SHP77 treated with DMSO at 0.1 percent for 48 hours (cell line): ENCODE data around the gene ADPRHL1.
"Not testable (repeated sequence)": the region's sequence is repeated elsewhere in the genome, so short reads cannot be mapped to it uniquely, and the experiment has no call there.

Experiments
- DNase-seq: peaks from one replicate; lab custom pipeline; 2025; lab: John Stamatoyannopoulos, UW

ADPRHL1 gene

DNA sequence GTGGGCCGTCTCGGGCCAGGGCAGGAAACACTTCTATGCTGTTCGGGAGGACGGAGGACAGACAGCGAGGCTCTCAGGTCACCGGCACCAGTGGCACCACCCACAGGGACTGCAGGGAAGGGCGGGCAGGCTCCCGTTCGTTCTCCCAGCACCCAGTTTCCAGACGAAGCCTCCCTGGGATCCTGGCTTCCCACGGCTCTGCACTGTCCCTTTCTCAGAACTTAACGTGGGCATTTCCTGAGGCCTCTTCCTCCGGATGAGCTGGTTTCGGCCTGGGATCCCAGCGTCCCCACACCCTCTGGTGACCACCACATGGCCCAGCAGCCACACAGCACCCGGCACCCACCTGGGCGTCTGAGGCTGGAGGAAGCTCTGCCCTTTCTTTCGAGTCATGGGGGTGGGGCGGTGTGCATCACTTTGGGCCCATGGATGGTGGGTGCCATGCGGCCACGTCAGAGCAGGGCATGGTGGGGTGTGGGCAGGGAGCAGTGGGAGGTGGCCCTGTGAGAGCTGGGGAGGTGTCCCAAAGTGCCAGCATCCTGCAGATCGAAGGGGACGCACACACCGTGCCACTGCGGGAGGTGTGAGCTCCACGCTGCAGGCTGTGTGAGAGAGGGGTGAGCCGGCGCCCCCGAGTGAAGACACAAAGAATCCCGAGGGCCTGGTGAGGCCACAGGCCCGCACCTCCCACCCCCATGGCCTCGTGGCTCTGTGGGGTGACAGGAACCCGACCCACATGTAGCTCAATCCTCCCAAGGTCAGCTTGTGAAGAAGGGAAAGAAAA is 50.6 kb downstream of the ADPRHL1 start:
- no peak for DNase-seq

DNA sequence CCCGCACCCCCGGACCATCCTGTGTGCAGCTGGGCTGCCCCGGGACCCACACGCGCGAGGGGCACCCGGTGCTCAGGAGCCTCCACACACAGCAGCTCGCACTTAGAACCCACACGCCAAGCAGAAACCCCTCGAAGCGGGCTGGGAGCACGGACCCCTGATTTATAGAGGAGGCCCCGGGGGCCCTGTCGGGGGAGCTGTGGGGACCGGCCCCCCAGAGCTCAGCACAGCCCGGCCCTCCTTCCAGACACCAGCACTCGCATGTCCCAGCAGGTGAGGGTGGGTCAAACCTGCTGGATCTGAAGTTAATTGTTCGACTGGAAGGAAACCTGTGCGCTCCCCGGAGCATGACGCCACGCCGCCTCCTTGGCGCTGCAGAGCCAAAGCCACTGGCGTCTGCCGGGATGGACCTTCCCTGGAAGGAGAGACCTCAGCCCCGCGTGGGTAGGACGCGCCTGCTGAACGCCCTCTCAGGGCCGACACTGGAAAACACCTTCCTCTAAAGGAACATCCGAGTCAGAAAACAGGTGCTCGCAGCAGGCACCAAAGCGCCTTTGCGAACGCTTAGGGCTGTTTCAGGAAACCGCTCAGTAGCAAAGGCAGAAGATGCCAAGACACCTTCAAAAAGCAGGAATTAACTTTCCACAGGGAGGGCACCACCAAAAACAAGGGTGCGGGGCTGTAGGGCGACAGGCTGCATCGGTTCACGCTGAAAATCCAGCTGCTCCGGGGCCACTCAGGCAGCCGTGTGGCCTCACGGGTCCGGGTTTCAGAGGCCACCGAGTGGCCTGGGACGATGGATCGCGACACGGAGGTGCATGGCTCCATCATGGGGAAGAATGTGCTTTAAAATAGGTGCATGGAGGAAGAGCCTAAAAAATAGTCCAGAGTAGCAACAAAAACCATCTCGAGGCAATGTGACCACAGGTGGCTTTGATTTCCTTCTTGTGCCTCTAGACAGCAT is 51.6 kb downstream of the ADPRHL1 start:
- DNase-seq = no peak

- DNase-seq = peak; percentile 59
Measured at GRCh38 chr13:113400621-113401451, 52.5 kb downstream of the ADPRHL1 start.

GRCh38 chr13:113399755-113400149 is 53.5 kb downstream of the ADPRHL1 start:
- DNase-seq = no peak

GRCh38 chr13:113398963-113399754 is 54.1 kb downstream of the ADPRHL1 start:
- DNase-seq = no peak

DNA sequence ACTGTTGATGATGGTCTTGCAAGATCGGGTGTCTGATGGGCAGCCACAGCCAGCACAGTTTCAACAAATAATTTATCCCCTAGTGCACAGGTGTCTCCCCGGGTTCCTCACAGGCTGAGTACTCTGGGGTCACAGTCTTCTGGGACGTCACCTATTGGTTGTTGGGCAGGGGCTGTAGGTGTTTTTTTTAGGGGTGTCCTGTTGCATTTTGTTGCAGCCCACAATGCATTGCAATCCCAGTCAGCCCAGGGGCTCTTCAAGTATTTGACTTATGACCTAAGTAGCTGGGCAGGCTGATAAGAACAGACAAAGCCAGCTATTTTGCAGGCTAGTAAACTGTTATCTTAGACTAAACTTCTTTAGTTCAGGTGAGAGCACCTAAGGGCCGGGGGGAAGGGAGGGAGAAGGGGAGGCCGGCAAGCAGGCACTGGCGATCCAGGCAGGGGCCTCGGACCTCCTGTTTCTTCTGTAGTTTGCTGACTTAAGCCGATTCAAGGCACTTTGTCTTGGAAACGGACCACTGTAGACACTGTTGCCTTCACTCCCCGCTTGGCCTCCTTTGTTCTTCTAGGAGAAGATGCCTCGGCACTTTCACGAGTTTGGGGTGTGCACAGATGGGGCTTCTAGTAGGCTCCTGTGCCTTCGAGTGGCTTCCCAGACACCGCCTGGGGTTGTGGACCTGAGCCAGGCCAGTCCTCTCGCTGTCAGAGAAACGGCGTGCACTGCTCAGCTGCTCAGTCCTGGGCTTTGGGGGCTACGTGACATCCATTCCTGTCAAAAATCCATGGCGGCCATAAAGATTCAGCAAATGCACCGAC is 55.5 kb downstream of the ADPRHL1 start:
- no peak for DNase-seq

DNA sequence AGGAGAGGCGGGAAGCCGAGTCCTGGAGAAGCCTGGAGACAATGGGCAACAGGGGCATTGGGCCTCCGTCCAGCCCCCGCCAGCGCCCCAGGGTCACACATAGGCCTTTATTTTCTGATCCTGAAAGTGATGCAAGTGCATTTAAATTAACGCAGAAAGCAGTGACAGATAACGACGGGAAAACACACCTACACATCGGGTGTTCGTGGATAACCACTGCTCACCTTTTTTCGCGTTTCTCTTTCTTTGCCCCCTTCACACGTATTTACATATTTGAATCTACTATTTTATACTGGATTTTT is 59.0 kb downstream of the ADPRHL1 start:
- no peak for DNase-seq

DNA sequence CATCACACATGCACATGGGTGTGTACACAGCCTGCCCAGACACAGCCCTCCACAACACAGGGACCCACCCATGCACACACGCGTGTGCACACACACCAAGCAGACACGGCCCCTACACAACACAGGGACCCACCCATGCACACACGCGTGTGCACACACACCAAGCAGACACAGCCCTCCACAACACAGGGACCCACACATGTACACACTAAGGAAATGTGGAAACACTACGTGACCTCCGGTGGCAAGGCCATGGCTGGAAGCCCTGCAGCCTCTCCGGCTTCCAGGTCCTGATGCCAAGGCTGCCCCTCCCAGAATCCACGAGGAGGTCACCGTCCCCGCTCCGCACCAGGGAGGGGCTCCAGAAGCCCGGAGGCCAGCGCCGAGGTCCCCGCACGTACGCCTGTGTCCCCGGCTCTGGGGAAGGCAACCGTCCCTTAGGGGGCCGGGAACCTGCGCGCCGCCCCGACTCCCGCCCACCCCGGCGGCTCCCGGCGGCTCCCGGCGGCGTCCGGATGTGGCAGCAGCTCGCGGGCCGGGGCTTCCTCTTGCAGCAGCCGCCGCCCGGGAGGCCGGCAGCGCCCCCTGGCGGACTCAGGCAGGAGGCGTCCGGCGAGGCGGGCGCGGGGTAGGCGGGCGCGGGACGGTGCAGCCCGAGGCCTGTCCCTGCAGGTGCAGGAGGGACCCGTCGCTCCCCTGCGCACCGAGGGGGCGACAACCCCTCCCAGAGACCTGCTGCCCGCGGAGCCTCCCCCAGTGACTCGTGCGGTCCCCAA is 59.5 kb downstream of the ADPRHL1 start:
- DNase-seq = peak; percentile 78

- DNase-seq = no peak
Measured at GRCh38 chr13:113393226-113393562, 60.1 kb downstream of the ADPRHL1 start.

DNA sequence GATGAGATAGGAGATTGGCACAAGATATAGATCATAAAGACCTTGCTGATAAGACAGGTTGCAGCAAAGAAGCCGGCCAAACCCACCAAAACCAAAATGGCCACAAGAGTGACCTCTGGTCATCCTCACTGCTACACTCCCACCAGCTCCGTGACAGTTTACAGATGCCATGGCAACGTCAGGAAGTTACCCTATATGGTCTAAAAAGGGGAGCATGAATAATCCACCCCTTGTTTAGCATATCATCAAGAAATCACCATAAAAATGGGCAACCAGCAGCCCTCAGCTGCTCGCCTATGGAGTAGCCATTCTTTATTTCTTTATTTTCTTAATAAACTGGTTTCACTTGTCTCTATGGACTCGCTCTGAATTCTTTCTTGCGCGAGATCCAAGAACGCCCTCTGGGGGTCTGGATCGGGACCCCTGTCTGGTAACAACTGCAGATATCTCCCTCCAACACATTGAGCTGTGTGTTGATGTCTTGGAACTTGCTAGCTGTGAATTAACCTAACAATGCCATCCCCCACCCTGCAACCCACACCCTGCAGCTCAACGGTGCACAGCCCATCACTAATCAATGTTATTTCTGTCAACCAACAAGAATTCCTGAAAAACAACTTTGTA is 62.3 kb downstream of the ADPRHL1 start:
- no peak for DNase-seq

GRCh38 chr13:113389586-113389985 is 63.7 kb downstream of the ADPRHL1 start:
- not testable (repeated sequence) for DNase-seq

- no peak for DNase-seq
Measured at GRCh38 chr13:113387396-113387795, 65.9 kb downstream of the ADPRHL1 start.

DNA sequence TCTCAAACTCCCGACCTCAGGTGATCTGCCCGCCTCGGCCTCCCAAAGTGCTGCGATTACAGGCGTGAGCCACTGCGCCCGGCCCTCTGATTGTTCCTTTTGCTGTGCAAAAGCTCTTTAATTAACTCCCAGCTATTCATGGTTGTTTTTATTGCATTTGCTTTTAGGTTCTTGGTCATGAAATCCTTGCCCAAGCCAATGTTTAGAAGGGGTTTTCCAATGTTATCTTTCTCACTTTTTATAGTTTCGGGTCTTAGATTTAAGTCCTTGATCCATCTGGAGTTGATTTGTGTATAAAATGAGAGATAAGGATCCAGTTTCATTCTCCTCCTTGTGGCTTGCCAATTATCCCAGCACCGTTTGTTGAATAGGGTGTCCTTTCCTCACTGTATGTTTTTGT is 70.2 kb downstream of the ADPRHL1 start:
- no peak for DNase-seq

DNA sequence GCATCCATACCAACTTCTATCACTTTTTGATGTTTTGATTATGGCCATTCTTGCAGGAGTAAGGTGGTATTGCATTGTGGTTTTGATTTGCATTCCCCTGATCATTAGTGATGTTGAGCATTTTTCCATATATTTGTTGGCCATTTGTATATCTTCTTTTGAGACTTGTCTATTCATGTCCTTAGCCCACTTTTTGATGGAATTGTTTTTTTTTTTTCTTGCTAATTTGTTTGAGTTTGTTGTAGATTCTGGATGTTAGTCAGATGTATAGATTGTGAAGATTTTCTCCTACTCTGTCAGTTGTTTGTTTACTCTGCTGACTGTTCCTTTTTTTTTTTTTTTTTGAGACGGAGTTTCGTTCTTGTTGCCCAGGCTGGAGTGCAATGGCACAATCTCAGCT is 70.7 kb downstream of the ADPRHL1 start:
- DNase-seq = not testable (repeated sequence)

DNA sequence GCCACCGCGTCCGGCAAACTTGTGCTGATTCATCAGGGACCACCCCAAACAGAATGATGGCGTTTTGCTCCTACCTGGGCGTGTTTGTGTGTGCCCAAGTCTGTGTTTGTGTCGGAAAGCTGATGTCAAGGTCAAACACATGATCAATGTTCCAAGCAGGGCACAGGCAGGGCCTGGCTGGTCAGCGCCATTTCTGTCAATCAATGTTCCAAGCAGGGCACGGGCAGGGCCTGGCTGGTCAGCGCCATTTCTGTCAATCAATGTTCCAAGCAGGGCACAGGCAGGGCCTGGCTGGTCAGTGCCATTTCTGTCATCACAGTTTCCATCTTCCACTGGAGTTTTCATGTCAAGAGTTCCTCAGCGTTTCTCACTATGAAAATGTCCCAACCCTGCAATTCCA is 74.5 kb downstream of the ADPRHL1 start:
- no peak for DNase-seq

GRCh38 chr13:113374511-113375175 is 78.6 kb downstream of the ADPRHL1 start:
- no peak for DNase-seq

DNA sequence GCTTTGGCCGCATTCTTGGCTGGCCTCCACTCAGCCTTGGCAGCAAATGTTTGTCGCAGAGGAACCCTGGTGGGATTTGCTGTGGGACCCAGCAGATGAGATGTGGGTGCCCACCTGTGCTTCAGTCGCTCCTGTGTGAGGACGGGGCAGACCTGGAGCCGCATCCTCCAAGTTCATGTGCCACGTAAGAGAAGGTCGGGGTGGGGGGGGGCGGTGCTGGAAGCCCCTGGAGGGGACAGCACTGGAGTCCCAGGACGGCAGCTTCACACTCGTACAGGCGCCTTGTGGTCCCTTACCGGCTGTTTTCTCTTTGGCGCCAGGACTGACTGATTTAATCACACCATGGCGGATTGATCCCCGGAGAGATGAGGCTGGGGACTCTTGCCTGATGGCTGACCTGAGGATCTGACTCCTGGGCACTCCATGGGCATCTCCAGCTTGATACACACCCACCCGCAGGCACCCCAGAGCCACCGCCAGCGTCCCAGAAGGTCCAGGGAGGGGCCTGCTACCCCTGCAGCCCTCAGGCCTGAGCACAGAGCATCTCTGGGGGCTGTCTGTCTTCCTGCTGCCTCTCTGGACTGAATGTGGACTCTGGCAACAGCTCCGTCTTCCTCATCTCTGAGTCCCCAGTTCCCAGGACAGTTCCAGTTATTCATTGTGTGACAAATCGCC is 79.3 kb downstream of the ADPRHL1 start:
- no peak for DNase-seq

DNA sequence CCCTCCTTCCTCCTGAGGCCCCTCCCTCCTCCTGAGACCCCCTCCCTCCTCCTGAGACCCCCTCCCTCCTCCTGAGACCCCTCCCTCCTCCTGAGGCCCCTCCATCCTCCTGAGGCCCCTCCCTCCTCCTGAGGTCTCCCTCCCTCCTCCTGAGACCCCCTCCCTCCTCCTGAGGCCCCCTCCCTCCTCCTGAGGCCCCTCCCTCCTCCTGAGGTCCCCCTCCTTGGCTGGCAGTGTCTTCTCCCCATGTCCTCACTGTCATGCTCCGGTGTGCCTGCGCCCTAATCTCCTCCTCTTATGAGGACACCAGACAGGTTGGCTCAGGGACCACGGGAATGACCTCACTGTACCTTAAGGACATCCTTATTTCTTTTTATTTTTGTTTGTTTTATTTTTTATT is 81.6 kb downstream of the ADPRHL1 start:
- not testable (repeated sequence) for DNase-seq
